ENCODE results near the gene PVALEF. TPM values are rescaled to one million over a fixed set of nuclear protein-coding genes. Genes with fewer than 3 reads are reported as not detected.

The PVALEF gene
- total RNA-seq, 2 donors from 2014 or later = not detected

GRCh38 chr17:81138500-81138899 is 26.8 kb upstream of the PVALEF start:
- no peak for TF ChIP-seq CTCF (IDR thresholded peaks at IDR 0.05)
- Histone ChIP-seq H3K9me3 (no peaks in the 10 kb centered on the region), H3K27me3 (no peaks in the 10 kb centered on the region), H3K27ac (no peak overlapping the region), H3K4me3 (no peak overlapping the region), H3K9ac (ENCODE audit: low read depth in 2 of 2, low read length in 2 of 2) (no peak overlapping the region), H3K4me1 (no peaks in the 10 kb centered on the region), H3K36me3 (no peaks in the 10 kb centered on the region)
- no peak for DNase-seq
- intact Hi-C loops (cut with DNase I) = no loop called here

DNA sequence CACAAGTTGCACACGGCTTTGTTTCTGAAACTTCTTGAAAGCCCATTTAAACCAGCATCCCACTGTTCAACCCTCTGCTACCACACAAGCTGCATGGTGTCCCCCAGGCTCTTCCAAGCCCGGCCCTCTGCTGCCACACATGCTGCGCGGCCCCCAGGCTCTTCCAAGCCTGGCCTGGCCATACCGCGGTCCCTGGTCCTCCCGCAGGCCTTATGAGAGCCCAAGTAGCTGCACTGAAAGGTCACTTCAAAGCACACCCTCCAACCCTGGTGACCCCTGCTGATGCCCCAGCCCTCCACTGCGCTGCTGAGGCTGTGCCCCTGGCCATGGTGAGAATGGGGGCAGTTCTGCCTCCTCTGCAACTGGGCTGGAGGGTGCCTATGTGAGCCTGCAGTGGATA is 25.9 kb upstream of the PVALEF start:
- Histone ChIP-seq H3K4me1 (no peaks in the 10 kb centered on the region), H3K27ac (no peak overlapping the region), H3K36me3 (no peaks in the 10 kb centered on the region), H3K9ac (ENCODE audit: low read depth in 2 of 2, low read length in 2 of 2) (no peak overlapping the region), H3K9me3 (no peaks in the 10 kb centered on the region), H3K27me3 (no peaks in the 10 kb centered on the region), H3K4me3 (no peak overlapping the region)
- intact Hi-C loops (cut with DNase I) = no loop called here
- no peak for DNase-seq
- no peak for TF ChIP-seq CTCF (IDR thresholded peaks at IDR 0.05)

GRCh38 chr17:81140018-81140417 is 25.3 kb upstream of the PVALEF start:
- no peak for DNase-seq

DNA sequence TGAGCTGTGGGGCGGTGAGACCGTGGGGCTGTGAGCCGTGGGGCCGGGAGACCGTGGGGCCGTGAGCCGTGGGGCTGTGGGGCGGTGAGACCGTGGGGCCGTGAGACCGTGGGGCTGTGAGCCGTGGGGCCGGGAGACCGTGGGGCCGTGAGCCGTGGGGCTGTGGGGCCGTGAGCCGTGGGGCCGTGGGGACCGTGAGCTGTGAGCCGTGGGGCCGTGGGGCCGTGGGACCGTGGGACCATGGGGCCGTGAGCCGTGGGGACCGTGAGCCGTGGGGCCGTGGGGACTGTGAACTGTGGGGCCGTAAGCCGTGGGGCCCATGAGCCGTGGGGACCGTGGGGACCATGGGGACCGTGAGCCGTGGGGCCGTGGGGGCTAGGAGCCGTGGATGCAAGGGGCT is 24.6 kb upstream of the PVALEF start:
- TF ChIP-seq CTCF (IDR thresholded peaks at IDR 0.05) = no peak
- H3K27ac ChIP-seq = no peak overlapping the region
- H3K27me3 ChIP-seq = no peaks in the 10 kb centered on the region
- DNase-seq = no peak
- H3K9ac ChIP-seq (ENCODE audit: low read depth in 2 of 2, low read length in 2 of 2) = no peak overlapping the region
- intact Hi-C loops (cut with DNase I) = no loop called here
- H3K4me3 ChIP-seq = no peak overlapping the region
- H3K36me3 ChIP-seq = no peaks in the 10 kb centered on the region
- H3K9me3 ChIP-seq = no peaks in the 10 kb centered on the region
- no peaks in the 10 kb centered on the region for H3K4me1 ChIP-seq

More at GRCh38 chr17:81140018-81140417, 25.3 kb upstream of the PVALEF start:
- Histone ChIP-seq H3K27me3 (no peaks in the 10 kb centered on the region), H3K9ac (ENCODE audit: low read depth in 2 of 2, low read length in 2 of 2) (no peak overlapping the region), H3K36me3 (no peaks in the 10 kb centered on the region), H3K9me3 (no peaks in the 10 kb centered on the region), H3K4me1 (no peaks in the 10 kb centered on the region), H3K27ac (no peak overlapping the region), H3K4me3 (no peak overlapping the region)
- TF ChIP-seq CTCF (IDR thresholded peaks at IDR 0.05) = no peak
- intact Hi-C loops (cut with DNase I) = no loop called here

DNA sequence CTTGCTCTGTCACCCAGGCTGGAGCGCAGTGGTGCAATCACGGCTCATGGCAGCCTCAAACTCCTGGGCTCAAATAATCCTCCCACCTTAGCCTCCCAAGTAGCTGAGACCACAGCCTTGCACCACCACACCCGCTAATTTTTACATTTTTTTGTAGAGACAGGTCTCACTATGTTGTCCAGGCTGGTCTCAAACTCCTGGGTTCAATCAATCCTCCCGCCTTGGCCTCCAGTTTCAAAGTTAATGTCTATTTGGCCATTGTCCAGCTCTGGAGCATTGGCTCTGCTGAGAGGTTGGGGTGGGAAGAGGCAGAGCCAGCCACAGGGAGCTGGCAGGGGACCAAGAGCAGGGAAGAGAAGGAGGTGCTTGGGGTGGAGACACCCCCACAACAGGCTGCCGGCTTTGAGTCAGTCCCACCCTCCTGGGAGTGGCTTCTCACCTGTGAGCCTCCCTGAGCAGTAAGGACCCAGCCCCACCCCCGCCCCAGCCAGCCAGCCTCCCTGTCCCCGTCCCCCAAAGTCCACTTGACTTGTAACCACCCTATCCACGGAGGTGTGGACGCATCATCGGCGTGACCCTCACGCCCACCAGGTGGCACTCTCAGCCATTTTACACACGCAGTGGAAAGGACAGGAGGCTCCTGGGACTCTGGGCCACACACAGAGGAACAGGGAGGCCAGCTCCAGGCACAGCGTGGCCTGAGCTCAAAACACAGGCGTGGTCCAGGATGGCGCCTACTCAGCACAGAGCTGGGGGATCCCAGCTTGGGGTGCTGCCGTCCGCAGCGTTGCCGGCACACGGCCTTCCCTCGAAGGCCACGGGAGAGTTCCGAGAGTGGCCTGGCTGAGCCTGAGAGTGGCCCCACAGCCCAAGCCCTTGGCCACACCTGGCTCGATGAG is 22.8 kb upstream of the PVALEF start:
- H3K36me3 ChIP-seq = no peaks in the 10 kb centered on the region
- H3K27me3 ChIP-seq = no peaks in the 10 kb centered on the region
- H3K9me3 ChIP-seq = no peaks in the 10 kb centered on the region
- H3K4me3 ChIP-seq = no peak overlapping the region
- H3K4me1 ChIP-seq = no peaks in the 10 kb centered on the region
- peak; percentile 46 for TF ChIP-seq CTCF (IDR thresholded peaks at IDR 0.05)
- no peak overlapping the region for H3K9ac ChIP-seq (ENCODE audit: low read depth in 2 of 2, low read length in 2 of 2)
- H3K27ac ChIP-seq = no peak overlapping the region
- intact Hi-C loops (cut with DNase I) = loop anchor here (2.0 kb wide), 1 partner anchor 100 kb away; no protein-coding TSS in a partner anchor
- peak; percentile 80 for DNase-seq

Measured in colonic mucosa (tissue), 4 donors.